Caco-2 (cell line): ENCODE results near the gene ERCC6. TPM values are rescaled to one million over a fixed set of nuclear protein-coding genes. Genes with fewer than 3 reads are reported as not detected.

Experiments
- BruUV-seq: library from RNA; stranded (reverse); fragments of 400-500 nt; replicated peaks from 2 replicates; lab custom pipeline; 2021; lab: Mats Ljungman, UMichigan
- CTCF ChIA-PET: fragments of 300-600 bp; sonication (Branson Sonifier 250); formaldehyde crosslinking; loops from one replicate; lab custom pipeline; 2022; ENCODE audit warnings: antibody characterized with exemption; lab: Charles Lee
- POLR2A ChIA-PET: fragments of 300-600 bp; sonication (Branson Sonifier 250); formaldehyde crosslinking; loops from one replicate; lab custom pipeline; 2022; ENCODE audit warnings: antibody characterized with exemption; lab: Charles Lee
- DNase-seq, 2 experiments: peaks; one replicate each; pipeline versions ENCODE4 v3.0.0 to v3.0.0-alpha.2; 2020 to 2022
- H3K27me3 ChIP-seq: replicated peaks from 2 replicates; pipeline ENCODE4 v1.6.0; 2011; ENCODE audit warnings: low read length; ENCODE audit not compliant: control insufficient read depth, insufficient read depth
- H3K36me3 ChIP-seq: 2 replicates; pipeline ENCODE4 v1.5.1; 2011; ENCODE audit warnings: low read length; ENCODE audit not compliant: control insufficient read depth, insufficient read depth
- H3K4me1 ChIP-seq: fragments of 250-450 bp; sonication (Bioruptor Pico); 2 replicates; pipeline ENCODE4 v1.5.1; 2020; ENCODE audit warnings: mild to moderate bottlenecking
- H3K4me3 ChIP-seq: 2 replicates; pipeline ENCODE4 v1.5.1; 2011; ENCODE audit warnings: low read depth, mild to moderate bottlenecking, control low read depth, low read length
- H3K9me3 ChIP-seq: fragments of 250-450 bp; sonication (Bioruptor Pico); 2 replicates; pipeline ENCODE4 v1.5.1; 2020; ENCODE audit warnings: mild to moderate bottlenecking, moderate library complexity
- H3K27ac Mint-ChIP-seq: one replicate; pipeline ENCODE4 v1.8.0; 2022; ENCODE audit warnings: mixed read lengths; ENCODE audit not compliant: unreplicated experiment
- H3K27me3 Mint-ChIP-seq: one replicate; pipeline ENCODE4 v1.8.0; 2022; ENCODE audit warnings: mixed read lengths; ENCODE audit not compliant: insufficient read depth, unreplicated experiment
- H3K36me3 Mint-ChIP-seq: one replicate; pipeline ENCODE4 v1.8.0; 2022; ENCODE audit warnings: mild to moderate bottlenecking, mixed read lengths; ENCODE audit not compliant: insufficient read depth, unreplicated experiment
- H3K4me1 Mint-ChIP-seq: one replicate; pipeline ENCODE4 v1.8.0; 2022; ENCODE audit warnings: low read depth, mixed read lengths; ENCODE audit not compliant: unreplicated experiment
- H3K4me3 Mint-ChIP-seq: one replicate; pipeline ENCODE4 v1.8.0; 2022; ENCODE audit warnings: mild to moderate bottlenecking, moderate library complexity, mixed read lengths; ENCODE audit not compliant: unreplicated experiment
- H3K9me3 Mint-ChIP-seq: one replicate; pipeline ENCODE4 v1.8.0; 2022; ENCODE audit warnings: mixed read lengths; ENCODE audit not compliant: unreplicated experiment
- CTCF ChIP-seq, 2 experiments: fragments of 200-600 bp in 1 of 2; IDR thresholded peaks; 1 replicate in 1 of 2; 2 replicates in 1 of 2; pipeline versions ENCODE4 v1.5.1 to v1.8.0; 2011 to 2022; ENCODE audit warnings: antibody characterized with exemption in 1 of 2, control low read depth in 1 of 2, inconsistent platforms in 1 of 2, low read depth in 1 of 2, low read length in 1 of 2, mild to moderate bottlenecking in 1 of 2, moderate library complexity in 1 of 2; ENCODE audit not compliant: insufficient read depth in 1 of 2, severe bottlenecking in 1 of 2, unreplicated experiment in 1 of 2
- intact Hi-C: fragments of 100-400 bp; cut with micrococcal nuclease; formaldehyde crosslinking; loops from one replicate; pipeline ENCODE4 v1.10.0; 2022; ENCODE audit not compliant: unreplicated experiment
- total RNA-seq: library from RNA; stranded (reverse); gene quantifications from 2 replicates; pipeline ENCODE4 v1.2.3, GENCODE V29; 2022

The ERCC6 gene
- total RNA-seq, 1 experiment from 2014 or later, result 30.2 TPM

- Histone ChIP-seq H3K9me3 (no peaks in the 10 kb centered on the region), H3K36me3 (peaks cover 8% of the 10 kb centered on the region), H3K27me3 (no peaks in the 10 kb centered on the region), H3K4me1 (no peaks in the 10 kb centered on the region), H3K4me3 (no peak overlapping the region)
- Mint-ChIP-seq H3K9me3 (no peaks in the 10 kb centered on the region), H3K4me1 (no peaks in the 10 kb centered on the region), H3K27ac (no peak overlapping the region), H3K27me3 (no peaks in the 10 kb centered on the region), H3K4me3 (no peak overlapping the region), H3K36me3 (peaks cover 21% of the 10 kb centered on the region)
- POLR2A ChIA-PET, result no interaction called here
- BruUV-seq, result no TSS peak
- CTCF ChIA-PET, result interaction anchor here (1.2 kb wide), 1 partner anchor 117 kb away, joined by 4 read pairs; no protein-coding TSS in a partner anchor
- no peak for DNase-seq
- TF ChIP-seq CTCF (IDR thresholded peaks at IDR 0.05; ENCODE audit: insufficient read depth in 1 of 2, low read depth in 1 of 2, low read length in 1 of 2, severe bottlenecking in 1 of 2, unreplicated experiment in 1 of 2), result no peak
- intact Hi-C loops, result no loop called here
Measured at GRCh38 chr10:49524496-49524895, 14.4 kb downstream of the ERCC6 start.

- no TSS peak for BruUV-seq
- ChIA-PET POLR2A (interaction anchor here (1.0 kb wide), 1 partner anchor 16 kb away, joined by 3 read pairs; the partner anchor contains the start of gene ERCC6), CTCF (interaction anchor here (1.2 kb wide), 1 partner anchor 15 kb away, joined by 8 read pairs; the partner anchor contains the start of gene ERCC6)
- Mint-ChIP-seq H3K4me1 (no peaks in the 10 kb centered on the region), H3K4me3 (no peak overlapping the region), H3K36me3 (peaks cover 12% of the 10 kb centered on the region), H3K27ac (no peak overlapping the region), H3K9me3 (no peaks in the 10 kb centered on the region), H3K27me3 (no peaks in the 10 kb centered on the region)
- H3K4me3 ChIP-seq, result no peak overlapping the region
- H3K4me1 ChIP-seq, result no peaks in the 10 kb centered on the region
- no peak for TF ChIP-seq CTCF (IDR thresholded peaks at IDR 0.05; ENCODE audit: insufficient read depth in 1 of 2, low read depth in 1 of 2, low read length in 1 of 2, severe bottlenecking in 1 of 2, unreplicated experiment in 1 of 2)
- H3K27me3 ChIP-seq, result no peaks in the 10 kb centered on the region
- H3K9me3 ChIP-seq, result no peaks in the 10 kb centered on the region
- intact Hi-C loops, result no loop called here
- DNase-seq, result no peak
- peaks cover 9% of the 10 kb centered on the region for H3K36me3 ChIP-seq
Measured at GRCh38 chr10:49523301-49523700, 15.6 kb downstream of the ERCC6 start.

GRCh38 chr10:49521062-49521461, 17.9 kb downstream of the ERCC6 start:
- Mint-ChIP-seq H3K27me3 (no peaks in the 10 kb centered on the region), H3K4me3 (no peak overlapping the region), H3K4me1 (no peaks in the 10 kb centered on the region), H3K36me3 (peaks cover 11% of the 10 kb centered on the region), H3K9me3 (no peaks in the 10 kb centered on the region), H3K27ac (no peak overlapping the region)
- Histone ChIP-seq H3K4me1 (no peaks in the 10 kb centered on the region), H3K36me3 (peaks cover 9% of the 10 kb centered on the region), H3K9me3 (no peaks in the 10 kb centered on the region), H3K4me3 (no peak overlapping the region), H3K27me3 (no peaks in the 10 kb centered on the region)
- TF ChIP-seq CTCF (IDR thresholded peaks at IDR 0.05; ENCODE audit: insufficient read depth in 1 of 2, low read depth in 1 of 2, low read length in 1 of 2, severe bottlenecking in 1 of 2, unreplicated experiment in 1 of 2), result no peak
- intact Hi-C loops, result no loop called here
- CTCF ChIA-PET, result interaction anchor here (1.8 kb wide), 1 partner anchor 113 kb away, joined by 9 read pairs; no protein-coding TSS in a partner anchor
- no TSS peak for BruUV-seq
- POLR2A ChIA-PET, result no interaction called here
- no peak for DNase-seq
